PFSK-1 (cell line): ENCODE data around the gene USP34.

Experiments used
- POLR2AphosphoS5 ChIP-seq: IDR thresholded peaks from 2 replicates; pipeline ENCODE4 v1.6.1; 2012; ENCODE audit warnings: low read depth, mild to moderate bottlenecking, control low read depth, low read length, moderate library complexity
- REST ChIP-seq, 2 experiments: IDR thresholded peaks; 2 replicates each; pipeline versions ENCODE4 v1.6.1 to v1.8.0; 2011 to 2012; ENCODE audit warnings: low read depth in 2 of 2, low read length in 2 of 2, control low read depth in 1 of 2, inconsistent platforms in 1 of 2, mild to moderate bottlenecking in 1 of 2, moderate library complexity in 1 of 2; ENCODE audit not compliant: insufficient read depth in 1 of 2

- TF ChIP-seq POLR2AphosphoS5 = no peak
- TF ChIP-seq REST (IDR thresholded peaks at IDR 0.05; ENCODE audit: insufficient read depth in 1 of 2, low read depth in 2 of 2, low read length in 2 of 2) = no peak
These were observed 265.8 kb downstream of the USP34 start for GRCh38 chr2:61205132-61205531.
